ENCODE results near the gene HILPDA. TPM values are rescaled to one million over a fixed set of nuclear protein-coding genes. Genes with fewer than 3 reads are reported as not detected.
A peak's percentile ranks its signal among the peaks of the same experiment; 100 is the strongest.
"Not testable (repeated sequence)": the region's sequence is repeated elsewhere in the genome, so short reads cannot be mapped to it uniquely, and the experiment has no call there.

HILPDA gene
- total RNA-seq, 2 donors from 2014 or later: 72.9 to 1,213 TPM

GRCh38 chr7:128466871-128467270 is 11.2 kb downstream of the HILPDA start:
- not testable (repeated sequence) for H3K9me3 Mint-ChIP-seq, H3K4me1 Mint-ChIP-seq

GRCh38 chr7:128476402-128477335 is 21.0 kb downstream of the HILPDA start, which contains the start of gene METTL2B:
Gene METTL2B, plus strand, starts transcription at chr7:128476748. Its CDS starts 18 bp downstream, at chr7:128476766.
- peak within 1 kb of the TSS; percentile 91 for H3K4me3 Mint-ChIP-seq
- peak; percentile 98 for ATAC-seq (replicated peaks)

More at GRCh38 chr7:128466871-128467270, 11.2 kb downstream of the HILPDA start:
- H3K4me3 Mint-ChIP-seq; H3K27ac Mint-ChIP-seq; H3K27me3 Mint-ChIP-seq; ATAC-seq (replicated peaks): not testable (repeated sequence)
- H3K36me3 Mint-ChIP-seq (ENCODE audit: low read depth): peaks cover 42% of the 10 kb centered on the region

GRCh38 chr7:128477336-128477690 is 21.6 kb downstream of the HILPDA start:
- H3K36me3 Mint-ChIP-seq (ENCODE audit: low read depth): peaks cover 55% of the 10 kb centered on the region
- not testable (repeated sequence) for H3K9me3 Mint-ChIP-seq; H3K4me1 Mint-ChIP-seq; H3K27me3 Mint-ChIP-seq; ATAC-seq (replicated peaks)
- H3K27ac Mint-ChIP-seq: peak overlapping the region; percentile 91
- peak overlapping the region; percentile 91 for H3K4me3 Mint-ChIP-seq

More at GRCh38 chr7:128476402-128477335, 21.0 kb downstream of the HILPDA start, which contains the start of gene METTL2B:
- H3K9me3 Mint-ChIP-seq, H3K27me3 Mint-ChIP-seq, H3K4me1 Mint-ChIP-seq: not testable (repeated sequence)
- Mint-ChIP-seq H3K27ac (peak within 1 kb of the TSS; percentile 91), H3K36me3 (ENCODE audit: low read depth) (peaks cover 48% of the 10 kb centered on the region)

DNA sequence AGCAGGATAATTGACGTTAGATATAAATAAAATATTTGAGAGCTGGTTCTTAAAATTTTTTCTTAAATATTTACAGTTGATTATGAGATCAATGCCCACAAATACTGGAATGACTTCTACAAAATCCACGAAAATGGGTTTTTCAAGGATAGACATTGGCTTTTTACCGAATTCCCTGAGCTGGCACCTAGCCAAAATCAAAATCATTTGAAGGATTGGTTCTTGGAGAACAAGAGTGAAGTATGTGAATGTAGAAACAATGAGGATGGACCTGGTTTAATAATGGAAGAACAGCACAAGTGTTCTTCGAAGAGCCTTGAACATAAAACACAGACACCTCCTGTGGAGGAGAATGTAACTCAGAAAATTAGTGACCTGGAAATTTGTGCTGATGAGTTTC is 23.4 kb downstream of the HILPDA start:
- H3K4me1 Mint-ChIP-seq; H3K9me3 Mint-ChIP-seq; ATAC-seq (replicated peaks); H3K27me3 Mint-ChIP-seq; H3K27ac Mint-ChIP-seq: not testable (repeated sequence)
- peaks cover 71% of the 10 kb centered on the region for H3K36me3 Mint-ChIP-seq (ENCODE audit: low read depth)
- peak overlapping the region; percentile 21 for H3K4me3 Mint-ChIP-seq

GRCh38 chr7:128488134-128488533 is 32.5 kb downstream of the HILPDA start:
- peaks cover 90% of the 10 kb centered on the region for H3K36me3 Mint-ChIP-seq (ENCODE audit: low read depth)
- H3K9me3 Mint-ChIP-seq; H3K4me3 Mint-ChIP-seq; H3K27ac Mint-ChIP-seq; ATAC-seq (replicated peaks); H3K4me1 Mint-ChIP-seq; H3K27me3 Mint-ChIP-seq: not testable (repeated sequence)

DNA sequence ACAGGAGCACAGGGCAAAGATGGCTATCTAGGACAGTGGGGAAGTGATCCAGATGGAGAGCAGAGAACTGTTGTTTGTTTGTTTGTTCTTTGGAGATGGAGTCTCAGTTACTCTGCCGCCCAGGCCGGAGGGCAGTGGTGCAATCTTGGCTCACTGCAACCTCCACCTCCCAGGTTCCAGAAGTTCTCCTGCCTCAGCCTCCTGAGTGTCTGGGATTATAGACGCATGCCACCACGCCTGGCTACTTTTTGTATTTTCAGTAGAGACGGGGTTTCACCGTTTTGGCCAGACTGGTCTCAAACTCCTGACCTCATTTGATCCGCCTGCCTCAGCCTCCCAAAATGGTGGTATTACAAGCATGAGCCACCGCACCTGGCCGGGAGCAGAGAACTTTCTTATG is 41.7 kb downstream of the HILPDA start:
- H3K36me3 Mint-ChIP-seq (ENCODE audit: low read depth): peaks cover 95% of the 10 kb centered on the region
- no peak for ATAC-seq (replicated peaks)
- no peak overlapping the region for H3K27ac Mint-ChIP-seq
- H3K9me3 Mint-ChIP-seq: no peaks in the 10 kb centered on the region
- H3K4me3 Mint-ChIP-seq: no peak overlapping the region
- H3K4me1 Mint-ChIP-seq: no peaks in the 10 kb centered on the region
- no peaks in the 10 kb centered on the region for H3K27me3 Mint-ChIP-seq

GRCh38 chr7:128505416-128505815 is 49.7 kb downstream of the HILPDA start:
- H3K27ac Mint-ChIP-seq; H3K4me1 Mint-ChIP-seq; H3K9me3 Mint-ChIP-seq; H3K27me3 Mint-ChIP-seq; H3K4me3 Mint-ChIP-seq; ATAC-seq (replicated peaks): not testable (repeated sequence)
- peaks cover 45% of the 10 kb centered on the region for H3K36me3 Mint-ChIP-seq (ENCODE audit: low read depth)

DNA sequence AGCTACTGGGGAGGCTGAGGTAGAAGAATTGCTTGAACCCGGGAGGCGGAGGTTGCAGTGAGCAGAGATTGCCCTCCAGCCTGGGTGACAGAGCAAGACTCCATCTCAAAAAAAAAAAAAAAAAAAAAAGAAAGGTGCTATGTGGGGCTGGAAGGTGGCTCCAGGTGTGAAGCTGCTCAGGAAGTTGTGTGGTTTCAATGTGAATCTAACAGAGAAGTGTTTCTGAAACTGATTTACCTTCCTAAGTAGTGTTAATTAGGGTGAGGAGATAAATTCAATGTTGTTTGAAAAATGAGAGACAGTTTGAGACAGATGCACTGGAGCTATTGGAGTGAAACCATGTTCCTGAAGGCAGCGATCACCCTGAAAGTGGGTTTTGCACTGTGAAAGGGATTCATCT is 51.1 kb downstream of the HILPDA start:
- not testable (repeated sequence) for H3K9me3 Mint-ChIP-seq; H3K27me3 Mint-ChIP-seq; ATAC-seq (replicated peaks); H3K4me1 Mint-ChIP-seq; H3K4me3 Mint-ChIP-seq
- peaks cover 31% of the 10 kb centered on the region for H3K36me3 Mint-ChIP-seq (ENCODE audit: low read depth)
- H3K27ac Mint-ChIP-seq: peak overlapping the region; percentile 22

- not testable (repeated sequence) for H3K9me3 Mint-ChIP-seq; H3K4me1 Mint-ChIP-seq; ATAC-seq (replicated peaks); H3K4me3 Mint-ChIP-seq; H3K27me3 Mint-ChIP-seq
- H3K36me3 Mint-ChIP-seq (ENCODE audit: low read depth): peaks cover 25% of the 10 kb centered on the region
- H3K27ac Mint-ChIP-seq: peak overlapping the region; percentile 22
Observed at GRCh38 chr7:128507321-128507993, 51.8 kb downstream of the HILPDA start.

Other genes starting within 250 kb of the HILPDA start
- not detected for gene LEP, start 214.6 kb upstream of the HILPDA start, total RNA-seq
- 10 to 100 TPM; 30.4 to 46.6 TPM for gene RBM28, start 112.0 kb upstream of the HILPDA start, total RNA-seq
- gene PRRT4, start 94.2 kb upstream of the HILPDA start, total RNA-seq: under 1 TPM; 0.13 to 0.45 TPM
- gene IMPDH1, start 45.9 kb upstream of the HILPDA start, total RNA-seq: 10 to 100 TPM; 62.7 to 95.6 TPM
- gene METTL2B, start 20.9 kb downstream of the HILPDA start, total RNA-seq: 10 to 100 TPM; 29.5 to 49.5 TPM
- 1 to 10 TPM; 1.8 TPM for gene GARIN1A, start 216.4 kb downstream of the HILPDA start, total RNA-seq

Data from activated T-helper 17 cell treated with anti-CD3 and anti-CD28 coated beads, Interleukin-2, amount 50 U/mL, for 72 hours (primary cell).